Measurements from ENCODE around the gene TFRC.
"Not testable (repeated sequence)": the region's sequence is repeated elsewhere in the genome, so short reads cannot be mapped to it uniquely, and the experiment has no call there.

The TFRC gene

DNA sequence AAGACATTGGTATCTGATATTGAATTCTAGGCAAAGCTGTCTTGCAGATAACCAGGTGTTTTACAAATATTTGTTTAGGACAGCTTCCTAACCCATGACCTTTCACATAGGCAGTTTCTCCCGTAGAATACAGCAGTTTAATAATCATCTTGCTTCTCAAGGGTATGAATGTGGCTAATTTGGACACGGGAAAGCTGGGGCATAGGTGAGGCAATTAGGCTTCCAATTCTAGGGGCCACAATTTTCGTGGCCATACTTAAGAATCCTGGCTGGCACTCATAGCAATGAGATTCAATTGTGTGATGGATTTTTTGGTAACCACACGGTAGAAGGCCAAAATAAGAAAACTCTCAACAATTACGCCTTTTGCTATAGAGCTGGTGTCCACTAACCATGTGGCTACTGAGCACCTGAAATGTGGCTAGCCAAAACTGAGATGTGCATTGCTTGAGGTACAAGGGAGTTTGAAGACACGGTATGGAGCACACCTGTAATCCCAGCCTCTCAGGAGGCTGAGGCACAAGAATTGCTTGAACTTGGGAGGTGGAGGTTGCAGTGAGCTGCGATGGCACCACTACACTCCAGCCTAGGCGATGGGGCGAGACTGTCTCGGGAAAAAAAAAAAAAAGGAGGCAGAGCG, 34.4 kb downstream of the TFRC start:
- DNase-seq, result no peak

DNA sequence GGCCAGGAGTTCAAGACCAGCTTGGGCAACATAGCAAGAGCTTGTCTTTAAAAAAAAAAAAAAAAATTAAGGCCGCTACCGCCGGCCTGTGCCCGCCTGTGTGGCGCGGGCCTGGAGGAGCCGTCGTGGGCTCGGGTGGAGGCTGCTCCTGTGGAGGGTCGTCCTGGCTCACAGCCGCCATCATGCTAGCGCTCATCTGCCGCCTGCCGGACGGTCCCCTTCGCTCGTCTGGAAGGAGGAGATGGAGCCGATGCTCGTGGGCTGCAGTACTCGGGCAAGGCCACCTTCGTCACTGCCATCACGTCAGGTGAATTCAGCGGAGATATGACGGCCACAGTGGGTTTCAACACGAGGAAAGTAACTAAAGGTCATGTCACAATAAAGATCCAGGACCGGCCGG, 37.4 kb downstream of the TFRC start:
- no peak for DNase-seq

DNA sequence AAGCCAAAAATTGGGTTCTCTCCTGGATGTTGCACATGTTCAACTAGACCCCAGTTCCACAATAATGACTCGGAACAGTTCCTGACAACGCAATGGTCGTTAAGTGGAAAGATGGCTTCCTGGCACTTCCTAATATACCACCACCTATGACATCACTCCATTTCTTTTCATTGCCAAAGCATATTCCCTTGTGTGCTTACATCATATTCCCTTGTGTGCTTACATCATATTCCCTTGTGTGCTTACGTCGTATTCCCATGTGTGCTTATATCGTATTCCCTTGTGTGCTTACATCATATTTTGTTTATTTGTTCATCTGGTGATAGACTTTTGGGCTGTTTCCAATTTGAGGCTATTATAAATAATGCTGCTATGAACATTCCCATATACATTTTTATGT, 39.2 kb downstream of the TFRC start:
- DNase-seq, result no peak

DNA sequence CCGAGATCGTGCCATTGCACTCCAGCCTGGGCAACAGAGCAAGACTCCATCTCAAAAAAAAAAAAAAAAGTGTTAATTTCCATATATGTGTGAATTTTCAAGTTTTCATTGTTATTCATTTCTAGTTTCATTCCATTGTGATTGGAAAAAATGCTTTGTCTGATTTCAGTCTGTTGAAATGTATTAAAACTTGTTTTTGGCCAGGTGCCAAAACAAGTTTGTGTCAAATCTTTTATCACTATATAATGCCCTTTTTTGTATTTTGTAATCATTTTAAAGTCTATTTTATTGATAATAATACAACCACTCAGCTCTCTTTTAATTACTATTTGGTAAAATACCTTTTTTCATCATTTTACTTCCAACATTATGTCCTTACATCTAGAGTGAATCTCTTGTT, 42.5 kb downstream of the TFRC start:
- no peak for DNase-seq

DNA sequence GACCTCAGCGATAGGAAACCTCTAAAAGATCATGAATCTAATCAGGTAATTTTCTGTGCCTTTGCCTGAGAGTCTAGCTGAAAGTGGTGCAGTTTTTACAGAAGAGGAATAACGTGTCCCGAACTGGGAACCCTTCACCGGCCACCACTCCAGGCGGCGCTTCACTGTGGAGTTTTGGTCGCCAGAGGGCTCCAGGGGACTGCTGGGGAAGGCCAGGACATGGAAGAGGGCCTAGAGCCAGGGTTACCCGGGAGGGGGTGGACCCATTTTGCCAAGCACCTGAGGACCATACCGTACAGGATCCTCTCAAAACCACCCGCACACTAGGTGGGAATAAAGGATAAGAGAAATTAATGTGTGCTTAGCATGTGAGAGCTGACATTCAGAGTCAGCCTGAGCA, 55.8 kb downstream of the TFRC start:
- DNase-seq, result not testable (repeated sequence)

DNA sequence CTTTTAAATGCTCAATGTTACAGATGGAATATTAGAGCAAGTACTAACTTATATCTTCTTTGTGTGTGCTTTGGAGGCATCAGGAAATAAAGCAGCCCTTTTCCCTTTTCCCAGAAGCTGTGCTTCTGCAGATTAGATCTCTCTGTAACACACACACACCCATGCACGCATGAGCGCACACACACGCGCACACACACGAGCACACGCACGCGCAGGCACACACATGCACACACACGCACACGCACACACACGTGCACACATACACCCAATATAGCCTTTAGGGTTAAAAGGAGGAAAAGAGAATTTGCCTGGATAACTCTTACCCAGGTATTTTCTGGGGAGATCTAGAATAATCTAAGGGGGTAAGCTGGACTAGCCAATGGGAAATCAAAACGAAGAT, 56.9 kb downstream of the TFRC start:
- no peak for DNase-seq

DNA sequence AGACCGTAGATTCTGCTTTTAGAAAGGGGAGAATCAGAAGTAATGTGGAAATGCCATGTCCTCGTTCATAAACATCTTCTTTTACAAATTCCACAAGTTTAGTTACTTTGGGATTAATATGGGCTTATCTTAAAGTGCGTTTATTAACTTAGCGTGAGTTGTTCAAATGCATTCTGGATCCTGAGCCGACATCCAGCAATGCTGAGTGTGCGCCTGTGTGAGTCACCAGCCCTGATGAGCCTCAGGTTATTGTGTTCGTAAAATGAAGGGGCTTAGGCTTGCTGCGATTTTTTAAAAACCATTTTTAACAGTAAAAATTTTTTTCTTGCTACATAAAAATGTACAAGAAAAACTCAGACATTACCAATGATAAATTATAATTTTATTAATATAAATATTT, 57.9 kb downstream of the TFRC start:
- no peak for DNase-seq

DNA sequence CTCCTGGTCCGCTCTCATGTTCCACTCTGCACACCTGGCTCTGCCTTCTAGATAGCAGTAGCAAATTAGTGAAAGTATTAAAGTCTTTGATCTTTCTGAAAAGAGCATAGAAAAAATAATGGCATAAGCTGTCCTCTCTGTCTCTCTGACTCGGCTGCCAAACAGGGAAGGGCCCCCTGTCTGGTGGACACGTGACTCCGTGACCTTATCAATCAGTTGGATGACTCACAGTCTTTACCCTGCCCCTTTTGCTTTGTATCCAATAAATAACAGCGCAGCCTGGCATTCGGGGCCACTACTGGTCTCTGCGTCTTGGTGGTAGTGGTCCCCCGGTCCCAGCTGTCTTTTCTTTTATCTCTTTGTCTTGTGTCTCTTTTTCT, 59.4 kb downstream of the TFRC start:
- not testable (repeated sequence) for DNase-seq

DNA sequence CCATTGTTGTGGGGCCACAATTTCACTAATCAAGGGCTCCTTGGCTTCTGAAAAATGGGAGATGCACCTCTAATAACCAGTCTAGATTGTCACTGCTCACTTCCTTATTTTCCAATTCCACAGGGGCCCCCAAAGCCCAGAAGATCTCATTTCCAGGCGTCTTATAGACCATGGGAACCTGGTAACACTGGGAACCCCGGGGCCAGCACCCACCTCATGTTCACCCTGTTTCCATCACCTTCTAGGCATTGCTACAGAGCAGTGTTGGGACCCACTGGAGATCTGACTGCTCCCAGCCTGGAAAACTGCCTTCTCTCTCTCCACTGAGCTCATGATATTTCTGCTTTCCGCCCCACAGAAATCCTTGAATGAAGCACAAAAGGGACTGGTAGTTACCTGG, 61.5 kb downstream of the TFRC start:
- no peak for DNase-seq

DNA sequence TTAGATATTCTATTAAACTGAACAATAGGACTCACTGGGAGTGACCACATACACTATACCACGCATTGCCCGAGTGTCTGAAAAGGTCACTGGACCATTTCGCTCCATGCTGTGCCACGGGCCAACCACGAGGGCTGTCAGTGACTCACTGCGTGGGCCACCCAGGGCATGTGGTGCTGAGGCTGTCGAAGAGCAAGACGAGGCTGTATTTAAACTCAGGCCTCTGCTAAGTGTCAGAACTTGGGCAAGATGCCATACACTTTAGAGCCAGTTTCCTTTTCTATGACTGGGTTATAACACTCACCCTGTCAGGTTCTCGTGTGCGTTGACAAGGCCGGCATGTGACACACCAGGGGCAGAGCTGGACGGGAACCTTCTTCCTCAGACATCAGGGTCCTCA, 62.3 kb downstream of the TFRC start:
- not testable (repeated sequence) for DNase-seq

DNA sequence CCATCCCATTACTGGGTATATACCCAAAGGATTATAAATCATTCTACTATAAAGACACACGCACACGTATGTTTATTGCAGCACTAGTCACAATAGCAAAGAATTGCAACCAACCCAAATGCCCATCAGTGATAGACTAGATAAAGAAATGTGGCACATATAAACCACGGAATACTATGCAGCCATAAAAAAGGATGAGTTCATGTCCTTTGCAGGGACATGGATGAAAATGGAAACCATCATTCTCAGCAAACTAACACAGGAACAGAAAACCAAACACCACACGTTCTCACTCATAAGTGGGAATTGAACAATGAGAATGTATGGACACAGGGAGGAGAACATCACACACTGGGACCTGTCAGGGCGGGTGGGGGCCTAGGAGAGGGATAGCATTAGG, 63.7 kb downstream of the TFRC start:
- DNase-seq, result not testable (repeated sequence)

DNA sequence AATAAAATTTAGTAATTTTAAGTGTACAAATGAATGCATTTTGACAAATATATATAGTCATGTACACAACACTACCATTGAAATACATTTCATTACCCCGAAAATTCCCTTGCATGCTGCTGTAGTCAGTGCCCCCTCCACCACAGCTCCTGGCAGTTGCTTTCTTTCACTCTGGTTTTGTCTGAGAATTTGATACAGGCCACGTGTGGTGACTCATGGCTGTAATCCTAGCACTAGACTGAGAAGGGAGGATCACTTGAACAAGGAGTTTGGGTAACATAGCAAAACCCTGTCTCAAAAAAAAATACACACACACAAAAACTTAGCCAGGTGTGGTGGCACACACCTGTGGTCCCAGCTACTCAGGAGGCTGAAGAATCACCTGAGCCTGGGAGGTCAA, 65.4 kb downstream of the TFRC start:
- no peak for DNase-seq

DNA sequence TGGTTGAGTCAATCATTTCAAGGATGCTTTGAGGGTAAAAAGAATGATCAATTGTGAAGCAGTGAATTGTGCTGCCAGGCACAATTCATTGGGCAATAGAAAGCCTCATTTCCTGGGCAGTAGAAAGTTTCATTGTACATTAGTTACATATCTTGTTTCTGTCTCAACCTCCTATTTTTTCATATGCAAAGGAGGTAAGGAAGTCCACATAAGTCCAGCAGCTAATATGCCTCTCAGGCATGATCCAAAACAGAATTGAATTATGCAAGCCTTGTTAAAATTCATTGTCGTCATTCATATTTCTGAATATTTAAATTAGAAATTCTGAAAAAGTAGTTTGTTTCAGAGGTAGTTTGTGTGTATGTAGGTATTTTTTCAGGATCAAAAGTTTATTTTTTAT, 65.8 kb downstream of the TFRC start:
- no peak for DNase-seq

DNA sequence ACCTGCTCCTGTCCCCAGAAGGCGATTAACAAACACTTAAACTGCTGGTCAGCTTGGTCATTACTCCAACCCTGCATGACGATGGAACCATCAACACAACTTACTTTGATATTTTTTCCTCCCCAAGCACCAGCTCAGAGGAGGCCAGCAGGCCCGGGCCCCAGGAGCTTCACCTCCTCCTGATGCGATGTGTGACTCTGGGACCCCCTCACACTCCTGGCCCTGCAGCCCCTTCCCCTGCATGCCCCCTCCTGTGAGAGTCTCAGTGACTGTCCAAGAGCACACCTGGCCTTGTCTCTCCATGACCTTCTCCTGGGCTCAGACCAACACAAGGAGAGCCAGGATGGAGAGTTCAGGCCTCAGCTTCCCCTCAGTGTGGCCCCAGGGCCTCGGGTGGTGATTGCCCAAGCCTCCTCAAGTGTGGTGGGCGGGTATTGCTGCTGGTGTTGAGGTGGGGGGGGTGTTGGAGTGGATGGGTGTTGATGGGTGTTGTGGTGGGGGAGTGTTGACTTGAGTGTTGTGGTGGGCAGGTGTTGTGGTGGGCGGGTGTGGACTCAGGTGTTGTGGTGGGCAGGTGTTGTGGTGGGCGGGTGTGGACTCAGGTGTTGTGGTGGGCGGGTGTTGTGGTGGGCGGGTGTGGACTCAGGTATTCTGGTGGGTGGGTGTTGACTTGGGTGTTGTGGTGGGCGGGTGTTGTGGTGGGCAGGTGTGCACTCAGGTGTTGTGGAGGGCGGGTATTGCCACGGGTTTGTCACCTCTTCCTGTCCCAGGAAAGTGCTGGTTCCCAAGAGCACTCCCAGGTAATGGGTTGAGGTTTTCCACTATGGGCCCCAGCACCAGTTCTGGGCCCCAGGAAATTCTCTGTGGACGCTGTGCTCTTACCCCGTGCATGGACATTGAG, 68.1 kb downstream of the TFRC start:
- no peak for DNase-seq

DNA sequence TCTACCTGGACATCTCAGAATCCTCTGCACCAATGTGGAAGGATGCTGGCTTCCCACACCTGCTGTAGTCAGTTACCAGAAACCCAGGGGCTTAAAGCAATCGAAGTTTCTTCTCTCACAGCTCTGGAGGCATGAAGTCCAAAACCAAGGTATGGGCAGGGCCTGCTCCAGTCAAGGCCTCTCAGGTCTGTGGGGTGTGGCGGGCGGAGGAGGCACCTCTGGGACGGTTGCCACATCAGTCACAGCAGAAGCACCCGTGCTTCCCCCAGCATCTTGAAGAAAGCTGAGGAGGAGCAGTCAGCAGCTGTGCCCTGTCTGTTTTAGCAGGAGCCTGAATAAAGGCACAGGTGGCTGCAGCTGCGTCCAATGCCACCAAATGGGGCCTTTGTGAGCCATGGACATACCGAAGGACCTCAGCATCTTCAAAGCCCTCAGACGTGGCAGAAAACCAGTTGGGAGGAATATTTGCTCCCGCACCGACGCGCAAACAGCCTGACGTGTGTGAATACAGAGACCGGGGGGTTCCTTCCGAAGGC, 68.9 kb downstream of the TFRC start:
- no peak for DNase-seq

DNA sequence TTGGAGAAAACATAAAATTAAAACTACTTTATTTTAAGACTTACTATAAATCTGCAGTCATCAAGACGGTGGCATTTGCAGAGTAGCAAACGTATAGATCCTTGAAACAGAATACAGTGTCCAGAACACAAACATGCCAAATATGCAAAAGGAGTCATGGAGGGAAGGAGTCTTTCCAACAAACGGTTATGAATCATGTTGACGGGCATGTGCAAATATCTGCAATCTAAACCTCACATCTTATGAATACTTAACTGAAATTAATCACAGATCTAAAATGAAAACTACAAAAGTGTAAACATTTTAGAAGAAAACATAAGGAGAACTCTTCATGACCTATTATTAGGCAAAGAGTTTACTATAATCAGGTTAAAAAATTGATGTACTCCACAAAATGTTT, 69.4 kb downstream of the TFRC start:
- DNase-seq, result no peak

DNA sequence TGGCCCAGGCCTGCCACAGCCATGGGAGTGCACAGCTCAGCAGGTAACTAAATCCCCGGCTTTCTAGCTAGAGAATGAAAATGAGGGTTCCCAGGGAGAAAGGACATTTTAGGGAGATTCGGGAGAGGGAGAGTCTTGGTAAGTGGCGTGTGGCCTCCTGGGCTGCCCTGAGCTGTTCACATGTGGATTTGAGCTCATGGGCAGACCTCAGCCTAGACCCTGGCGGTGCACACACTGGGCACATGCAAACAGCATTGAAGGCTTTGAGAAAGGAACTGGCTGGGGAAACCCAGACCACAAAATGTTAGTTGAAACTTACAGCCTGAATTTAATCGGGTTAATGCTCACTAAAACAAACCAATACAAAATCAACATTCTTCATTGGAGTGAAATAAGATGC, 72.4 kb downstream of the TFRC start:
- no peak for DNase-seq

DNA sequence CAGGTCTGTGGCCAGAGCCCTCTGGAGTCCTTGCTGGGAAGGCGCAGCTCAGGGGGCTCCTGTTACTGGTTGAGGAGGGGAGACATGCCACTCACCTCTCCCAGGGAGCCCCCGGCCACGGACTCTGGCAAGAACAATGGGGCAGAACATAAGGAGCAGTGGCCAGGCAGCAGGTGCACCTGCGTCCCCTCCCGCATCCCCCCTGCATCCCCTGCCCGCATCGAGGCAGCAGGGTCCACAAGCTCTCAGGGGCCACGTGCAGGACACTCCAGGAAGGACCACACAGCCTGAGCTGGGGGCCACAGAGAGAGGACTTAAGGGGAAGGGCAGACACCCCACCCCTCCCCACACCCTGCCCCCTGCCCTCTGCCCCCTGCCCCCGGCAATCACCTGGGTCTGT, 73.0 kb downstream of the TFRC start:
- no peak for DNase-seq

DNA sequence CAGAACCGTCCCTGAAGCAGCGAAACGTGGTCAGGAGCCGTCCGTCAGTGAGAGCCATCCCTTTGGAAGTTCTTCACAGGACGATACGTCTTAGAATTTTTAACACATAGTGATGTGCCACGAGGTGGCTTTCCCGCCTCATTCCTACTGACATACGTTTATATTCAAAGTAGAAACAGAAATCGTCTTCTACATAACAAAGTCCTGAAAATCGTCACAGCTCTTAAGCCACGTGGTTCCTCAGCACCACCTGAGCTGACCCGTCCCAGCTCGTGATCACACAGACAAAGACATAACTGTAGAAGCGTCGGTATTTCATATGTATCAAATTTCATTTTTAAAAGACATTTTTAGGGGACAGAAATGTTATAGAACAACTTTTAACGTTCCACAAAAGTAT, 73.5 kb downstream of the TFRC start:
- no peak for DNase-seq

DNA sequence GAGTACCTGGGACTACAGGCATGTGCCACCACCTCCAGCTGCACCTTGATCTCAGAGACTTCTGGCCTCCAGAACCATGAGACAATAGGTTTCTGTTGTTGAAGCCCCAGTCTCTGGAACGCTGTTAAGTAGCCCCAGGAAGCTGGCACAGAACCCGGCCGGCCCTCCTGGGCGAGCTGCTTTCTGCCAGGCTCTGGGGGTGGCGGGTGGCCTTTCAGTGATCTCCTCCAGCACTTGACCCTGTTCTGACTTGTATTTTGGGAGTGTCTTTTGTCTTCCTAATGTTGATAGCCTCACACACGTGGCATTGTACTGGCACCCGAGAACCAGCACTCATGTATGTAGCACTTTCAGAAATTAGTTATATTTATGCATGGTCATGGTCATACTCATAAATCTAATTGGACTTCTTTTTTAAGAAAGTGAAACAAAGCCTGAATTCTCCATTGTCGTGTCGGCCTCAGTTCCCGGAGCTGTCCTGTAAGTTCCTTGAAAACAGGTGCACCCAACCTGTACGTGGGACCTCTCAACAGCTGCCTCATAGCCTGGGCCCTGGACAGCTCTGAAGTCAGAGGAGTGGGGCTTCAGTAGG, 74.0 kb downstream of the TFRC start:
- DNase-seq, result no peak

DNA sequence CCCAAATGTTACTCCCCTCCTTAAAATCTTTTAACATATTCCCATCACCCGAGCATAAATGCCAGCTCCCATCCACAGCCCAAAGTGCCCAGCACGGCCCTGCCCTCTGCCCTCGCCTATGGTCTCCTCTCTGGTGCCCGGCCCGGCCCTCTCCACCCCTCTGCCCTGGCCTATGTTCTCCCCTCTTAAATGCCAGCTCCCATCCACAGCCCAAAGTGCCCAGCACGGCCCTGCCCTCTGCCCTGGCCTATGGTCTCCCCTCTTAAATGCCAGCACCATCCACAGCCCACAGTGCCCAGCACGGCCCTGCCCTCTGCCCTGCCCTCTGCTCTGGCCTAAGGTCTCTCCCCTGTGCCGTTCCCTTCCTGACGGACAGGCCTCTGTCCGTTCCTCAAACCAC, 76.6 kb downstream of the TFRC start:
- not testable (repeated sequence) for DNase-seq

DNA sequence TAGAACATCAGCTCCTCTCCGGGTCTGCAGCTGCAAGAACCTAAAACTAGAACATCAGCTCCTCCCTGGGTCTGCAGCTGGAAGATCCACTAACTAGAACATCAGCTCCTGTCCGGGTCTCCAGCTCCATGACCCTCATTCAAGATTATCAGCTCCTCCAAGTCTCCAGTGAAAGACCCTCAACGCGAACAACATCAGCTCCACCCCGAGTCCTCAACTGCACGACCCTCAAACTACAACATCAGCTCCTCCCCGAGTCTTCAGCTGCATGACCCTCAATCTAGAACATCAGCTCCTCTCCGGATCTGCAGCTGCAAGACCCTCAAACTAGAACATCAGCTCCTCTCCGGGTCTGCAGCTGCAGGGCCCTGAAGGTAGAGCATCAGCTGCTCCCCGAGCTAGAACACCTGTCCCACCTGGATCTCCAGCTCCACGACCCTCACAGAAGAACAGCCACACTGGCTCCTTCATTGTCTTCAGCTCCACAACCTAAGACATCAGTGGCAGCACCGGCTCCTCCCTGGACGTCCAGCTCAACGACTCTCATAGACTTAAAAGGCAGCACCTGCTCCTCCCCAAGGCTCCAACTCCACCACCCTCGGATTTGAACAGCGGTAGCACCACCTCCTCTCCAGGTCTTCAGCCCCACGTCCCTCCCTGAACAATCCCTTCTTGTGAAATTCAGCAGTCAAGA, 77.4 kb downstream of the TFRC start:
- not testable (repeated sequence) for DNase-seq

DNA sequence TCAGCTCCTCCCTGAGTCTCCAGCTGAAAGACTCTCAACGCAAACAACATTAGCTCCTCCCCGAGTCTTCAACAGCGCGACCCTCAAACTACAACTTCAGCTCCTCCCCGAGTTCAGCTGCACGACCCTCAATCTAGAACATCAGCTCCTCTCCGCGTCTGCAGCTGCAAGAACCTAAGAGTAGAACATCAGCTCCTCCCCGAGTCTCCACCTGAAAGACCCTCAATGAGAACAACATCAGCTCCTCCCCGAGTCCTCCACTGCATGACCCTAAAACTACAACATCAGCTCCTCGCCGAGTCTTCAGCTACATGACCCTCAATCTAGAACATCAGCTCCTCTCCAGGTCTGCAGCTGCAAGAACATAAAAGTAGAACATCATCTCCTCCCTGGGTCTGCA, 78.3 kb downstream of the TFRC start:
- DNase-seq, result no peak
